Activated CD4-positive, alpha-beta T cell treated with anti-CD3 and anti-CD28 coated beads for 36 hours (primary cell): ENCODE results near the gene CALR. TPM values are rescaled to one million over a fixed set of nuclear protein-coding genes. Genes with fewer than 3 reads are reported as not detected.
A peak's percentile ranks its signal among the peaks of the same experiment; 100 is the strongest.

Experiments used
- ATAC-seq: fragments of 200-7000 bp; cut with Tn5 transposase; one replicate; pipeline ENCODE4 v1.10.0; 2021; ENCODE audit warnings: mild to moderate bottlenecking, moderate library complexity
- CTCF ChIA-PET: fragments of 350-600 bp; sonication (Branson Sonifier 250); formaldehyde crosslinking; loops from one replicate; lab custom pipeline; 2021; ENCODE audit warnings: antibody characterized with exemption; lab: Charles Lee
- POLR2A ChIA-PET: fragments of 350-600 bp; sonication (Branson Sonifier 250); formaldehyde crosslinking; loops from one replicate; lab custom pipeline; 2021; ENCODE audit warnings: antibody characterized with exemption, inconsistent platforms; lab: Charles Lee
- DNase-seq: peaks from one replicate; pipeline ENCODE4 v3.0.0-alpha.2; 2020
- H3K27ac Mint-ChIP-seq: one replicate; pipeline ENCODE4 v1.8.0; 2021; ENCODE audit warnings: mixed read lengths
- H3K27me3 Mint-ChIP-seq: one replicate; pipeline ENCODE4 v1.8.0; 2021; ENCODE audit warnings: mixed read lengths
- H3K36me3 Mint-ChIP-seq: one replicate; pipeline ENCODE4 v1.8.0; 2021; ENCODE audit warnings: low read depth, mixed read lengths
- H3K4me1 Mint-ChIP-seq: one replicate; pipeline ENCODE4 v1.8.0; 2021; ENCODE audit warnings: mixed read lengths
- H3K4me3 Mint-ChIP-seq: one replicate; pipeline ENCODE4 v1.8.0; 2021; ENCODE audit warnings: mild to moderate bottlenecking, moderate library complexity, mixed read lengths
- H3K9me3 Mint-ChIP-seq: one replicate; pipeline ENCODE4 v1.8.0; 2021; ENCODE audit warnings: low read depth, mixed read lengths
- intact Hi-C, 2 experiments: fragments of 100-400 bp; cut with DNase I in 1 of 2; cut with micrococcal nuclease in 1 of 2; formaldehyde crosslinking; loops; one replicate each; pipeline versions ENCODE4 v1.14.2 to v1.15.1; 2022 to 2024; cut with DNase I, micrococcal nuclease
- total RNA-seq, 2 experiments: library from RNA; stranded (reverse); gene quantifications; one replicate each; pipeline ENCODE4 v1.2.3, GENCODE V29; 2021

The CALR gene
- total RNA-seq, 2 experiments from 2014 or later = 557 to 569 TPM

GRCh38 chr19:12982648-12983047, 44.2 kb downstream of the CALR start:
- intact Hi-C loops = loop anchor here (1.0 kb wide), 6 partner anchors 13 to 111 kb away; partner anchors contain the start of gene NFIX (in 1 of the 2)
- H3K27ac Mint-ChIP-seq = no peak overlapping the region
- ATAC-seq (no peak), DNase-seq (no peak)
- no peaks in the 10 kb centered on the region for H3K4me1 Mint-ChIP-seq
- CTCF ChIA-PET = interaction anchor here (0.7 to 1.6 kb wide), 2 partner anchors 71 to 78 kb away, joined by 3 to 27 read pairs; no protein-coding TSS in a partner anchor
- no peaks in the 10 kb centered on the region for H3K9me3 Mint-ChIP-seq
- H3K4me3 Mint-ChIP-seq = no peak overlapping the region
- POLR2A ChIA-PET = no interaction called here
- no peaks in the 10 kb centered on the region for H3K36me3 Mint-ChIP-seq
- H3K27me3 Mint-ChIP-seq = peaks cover 5% of the 10 kb centered on the region

DNA sequence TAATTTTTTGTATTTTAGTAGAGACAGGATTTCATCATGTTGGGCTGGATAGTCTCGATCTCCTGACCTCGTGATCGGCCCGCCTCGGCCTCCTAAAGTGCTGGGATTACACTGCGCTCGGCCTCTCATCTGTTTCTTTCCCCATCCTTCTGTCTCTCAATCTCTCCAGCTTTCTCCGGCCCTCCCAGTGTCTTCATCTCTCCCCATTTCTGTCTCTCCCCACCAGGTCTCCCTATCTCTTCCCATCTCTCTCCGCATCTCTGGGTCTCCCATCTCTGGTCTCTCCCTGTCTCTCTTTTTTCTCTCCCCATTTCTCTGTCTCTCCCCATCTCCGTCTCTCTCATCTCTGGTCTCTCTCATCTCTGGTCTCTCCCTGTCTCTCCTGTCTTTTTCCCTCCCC, 44.7 kb downstream of the CALR start:
- ChIA-PET POLR2A (no interaction called here), CTCF (interaction anchor here (0.7 to 3.6 kb wide), 5 partner anchors 44 to 111 kb away, joined by 3 to 27 read pairs (median 4); no protein-coding TSS in a partner anchor)
- intact Hi-C loops = loop anchor here (1.0 kb wide), 6 partner anchors 12 to 110 kb away; partner anchors contain the start of gene NFIX (in 1 of the 2)
- no peaks in the 10 kb centered on the region for H3K9me3 Mint-ChIP-seq
- no peak overlapping the region for H3K27ac Mint-ChIP-seq
- peaks cover under 1% of the 10 kb centered on the region for H3K27me3 Mint-ChIP-seq
- no peaks in the 10 kb centered on the region for H3K4me1 Mint-ChIP-seq
- DNase-seq (no peak), ATAC-seq (no peak)
- no peaks in the 10 kb centered on the region for H3K36me3 Mint-ChIP-seq
- no peak overlapping the region for H3K4me3 Mint-ChIP-seq

DNA sequence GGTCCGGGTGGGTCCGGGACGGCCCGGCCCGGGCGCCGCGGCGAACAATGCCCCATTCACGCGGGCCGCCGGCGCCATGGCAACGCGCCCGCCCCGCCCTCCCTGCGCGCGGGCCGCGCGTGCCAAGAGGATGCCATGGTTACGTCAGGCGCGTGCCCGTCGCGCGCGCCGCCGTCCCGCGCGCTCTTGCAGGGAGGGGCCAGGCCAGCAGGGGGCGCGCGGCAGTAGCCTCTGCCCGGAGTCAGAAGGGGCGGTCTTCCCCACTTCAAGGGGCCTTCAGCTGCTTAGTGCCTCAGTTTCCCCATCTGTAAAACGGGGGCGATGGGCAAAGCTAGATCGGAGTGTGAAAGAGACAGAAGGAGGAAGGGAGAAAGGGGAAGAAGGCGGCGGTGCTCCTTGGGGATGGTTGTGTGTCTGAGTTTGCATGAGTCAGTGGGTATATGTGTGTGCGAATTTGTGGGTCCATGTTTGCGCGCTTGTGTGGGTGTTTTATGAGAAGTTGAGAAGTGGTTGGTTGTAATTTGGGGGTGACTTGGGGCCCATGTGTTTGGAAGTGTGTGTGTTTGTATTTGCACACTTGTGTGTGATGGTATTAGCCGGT, 45.2 kb downstream of the CALR start:
- intact Hi-C loops = loop anchor here (1.0 kb wide), 6 partner anchors 12 to 110 kb away; partner anchors contain the start of gene NFIX (in 1 of the 2)
- POLR2A ChIA-PET = no interaction called here
- no peak overlapping the region for H3K4me3 Mint-ChIP-seq
- no peaks in the 10 kb centered on the region for H3K9me3 Mint-ChIP-seq
- H3K27ac Mint-ChIP-seq = no peak overlapping the region
- DNase-seq (peak; percentile 90), ATAC-seq (peak; percentile 80)
- CTCF ChIA-PET = interaction anchor here (0.7 to 3.6 kb wide), 6 partner anchors 44 to 110 kb away, joined by 3 to 27 read pairs (median 6); no protein-coding TSS in a partner anchor
- no peaks in the 10 kb centered on the region for H3K4me1 Mint-ChIP-seq
- H3K27me3 Mint-ChIP-seq = no peaks in the 10 kb centered on the region
- no peaks in the 10 kb centered on the region for H3K36me3 Mint-ChIP-seq

- Mint-ChIP-seq H3K4me1 (no peaks in the 10 kb centered on the region), H3K4me3 (no peak overlapping the region), H3K36me3 (no peaks in the 10 kb centered on the region), H3K9me3 (no peaks in the 10 kb centered on the region), H3K27me3 (no peaks in the 10 kb centered on the region), H3K27ac (no peak overlapping the region)
- intact Hi-C loops = no loop called here
- DNase-seq (no peak), ATAC-seq (no peak)
- ChIA-PET CTCF (interaction anchor here (0.9 to 3.6 kb wide), 7 partner anchors 43 to 121 kb away, joined by 3 to 27 read pairs (median 4); no protein-coding TSS in a partner anchor), POLR2A (no interaction called here)
Measured at GRCh38 chr19:12984143-12984627, 45.8 kb downstream of the CALR start.

- intact Hi-C loops = no loop called here
- Mint-ChIP-seq H3K36me3 (no peaks in the 10 kb centered on the region), H3K9me3 (no peaks in the 10 kb centered on the region), H3K4me1 (no peaks in the 10 kb centered on the region), H3K4me3 (no peak overlapping the region), H3K27me3 (no peaks in the 10 kb centered on the region), H3K27ac (no peak overlapping the region)
- DNase-seq = no peak
- ATAC-seq = no peak
- ChIA-PET POLR2A (no interaction called here), CTCF (interaction anchor here (1.0 to 3.6 kb wide), 6 partner anchors 19 to 120 kb away, joined by 3 to 21 read pairs (median 6); no protein-coding TSS in a partner anchor)
Measured at GRCh38 chr19:12984683-12985048, 46.3 kb downstream of the CALR start.

GRCh38 chr19:12985049-12985776, 46.8 kb downstream of the CALR start:
- Mint-ChIP-seq H3K9me3 (no peaks in the 10 kb centered on the region), H3K27me3 (no peaks in the 10 kb centered on the region), H3K4me3 (no peak overlapping the region), H3K27ac (no peak overlapping the region), H3K4me1 (no peaks in the 10 kb centered on the region), H3K36me3 (no peaks in the 10 kb centered on the region)
- POLR2A ChIA-PET = interaction anchor here (0.6 kb wide), 1 partner anchor 38 kb away, joined by 3 read pairs; no protein-coding TSS in a partner anchor
- ATAC-seq (peak; percentile 34), DNase-seq (peak; percentile 37)
- intact Hi-C loops = no loop called here
- CTCF ChIA-PET = interaction anchor here (0.6 to 3.6 kb wide), 7 partner anchors 20 to 175 kb away, joined by 3 to 21 read pairs (median 4); no protein-coding TSS in a partner anchor

- ChIA-PET CTCF (interaction anchor here (0.6 to 3.6 kb wide), 4 partner anchors 74 to 1504 kb away, joined by 3 to 21 read pairs (median 6); no protein-coding TSS in a partner anchor), POLR2A (no interaction called here)
- no peak overlapping the region for H3K4me3 Mint-ChIP-seq
- H3K27me3 Mint-ChIP-seq = no peaks in the 10 kb centered on the region
- DNase-seq = no peak
- ATAC-seq = no peak
- no peaks in the 10 kb centered on the region for H3K4me1 Mint-ChIP-seq
- H3K9me3 Mint-ChIP-seq = no peaks in the 10 kb centered on the region
- no peaks in the 10 kb centered on the region for H3K36me3 Mint-ChIP-seq
- intact Hi-C loops = no loop called here
- H3K27ac Mint-ChIP-seq = no peak overlapping the region
Measured at GRCh38 chr19:12986726-12987125, 48.3 kb downstream of the CALR start.

GRCh38 chr19:12987190-12987589, 48.8 kb downstream of the CALR start:
- H3K4me3 Mint-ChIP-seq = no peak overlapping the region
- no peaks in the 10 kb centered on the region for H3K36me3 Mint-ChIP-seq
- no peak for DNase-seq
- H3K27me3 Mint-ChIP-seq = no peaks in the 10 kb centered on the region
- CTCF ChIA-PET = no interaction called here
- no peak for ATAC-seq
- H3K27ac Mint-ChIP-seq = no peak overlapping the region
- H3K4me1 Mint-ChIP-seq = no peaks in the 10 kb centered on the region
- intact Hi-C loops = no loop called here
- H3K9me3 Mint-ChIP-seq = no peaks in the 10 kb centered on the region
- POLR2A ChIA-PET = no interaction called here

GRCh38 chr19:12987781-12988180, 49.4 kb downstream of the CALR start:
- H3K4me3 Mint-ChIP-seq = no peak overlapping the region
- intact Hi-C loops = no loop called here
- H3K4me1 Mint-ChIP-seq = no peaks in the 10 kb centered on the region
- no peaks in the 10 kb centered on the region for H3K27me3 Mint-ChIP-seq
- CTCF ChIA-PET = no interaction called here
- H3K27ac Mint-ChIP-seq = no peak overlapping the region
- no peaks in the 10 kb centered on the region for H3K36me3 Mint-ChIP-seq
- H3K9me3 Mint-ChIP-seq = no peaks in the 10 kb centered on the region
- POLR2A ChIA-PET = no interaction called here
- ATAC-seq (no peak), DNase-seq (no peak)

DNA sequence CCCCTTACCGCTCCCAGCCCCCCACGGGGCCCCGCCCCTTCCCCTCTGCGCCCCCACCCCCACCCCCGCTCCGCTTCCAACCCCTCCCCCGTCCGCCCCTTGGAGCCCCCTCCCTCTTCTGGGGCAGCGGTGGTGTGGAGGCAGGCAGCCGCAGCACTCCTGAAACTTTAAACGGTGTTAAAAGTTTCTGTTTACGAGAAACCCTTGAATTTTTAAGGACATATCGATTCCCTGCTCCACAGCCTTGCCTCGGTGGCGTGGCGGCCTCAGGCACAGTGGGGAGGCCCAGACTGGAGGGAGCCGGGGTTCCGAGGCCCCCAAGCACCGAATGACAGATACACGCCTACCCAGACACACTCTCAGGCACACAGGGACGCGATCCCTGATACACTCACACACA, 52.0 kb downstream of the CALR start:
- Mint-ChIP-seq H3K27me3 (peaks cover 5% of the 10 kb centered on the region), H3K9me3 (no peaks in the 10 kb centered on the region), H3K36me3 (no peaks in the 10 kb centered on the region), H3K4me1 (peaks cover 5% of the 10 kb centered on the region), H3K27ac (no peak overlapping the region), H3K4me3 (no peak overlapping the region)
- intact Hi-C loops = no loop called here
- ATAC-seq = no peak
- ChIA-PET POLR2A (no interaction called here), CTCF (no interaction called here)
- no peak for DNase-seq

DNA sequence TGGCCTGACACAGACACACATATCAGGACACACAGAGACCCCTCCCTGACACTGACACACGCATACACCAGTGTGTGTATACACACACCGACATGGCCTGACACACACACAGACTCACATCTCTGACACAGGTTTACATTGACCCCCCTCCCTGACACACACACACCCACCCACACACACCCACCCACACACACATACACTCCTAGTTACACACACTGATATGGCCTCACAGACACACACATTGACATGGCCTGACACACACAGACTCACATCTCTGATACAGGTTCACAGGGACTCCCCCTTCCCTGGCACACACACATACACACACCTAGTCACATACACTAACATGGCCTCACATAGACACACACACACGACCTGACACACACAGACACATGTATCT, 52.4 kb downstream of the CALR start:
- Mint-ChIP-seq H3K36me3 (no peaks in the 10 kb centered on the region), H3K27ac (no peak overlapping the region), H3K4me3 (no peak overlapping the region), H3K27me3 (peaks cover 5% of the 10 kb centered on the region), H3K4me1 (peaks cover 5% of the 10 kb centered on the region), H3K9me3 (no peaks in the 10 kb centered on the region)
- DNase-seq (no peak), ATAC-seq (no peak)
- ChIA-PET POLR2A (no interaction called here), CTCF (no interaction called here)
- intact Hi-C loops = no loop called here
